Epithelial cell of proximal tubule (primary cell): ENCODE data around the gene NACA2. TPM values are rescaled to one million over a fixed set of nuclear protein-coding genes. Genes with fewer than 3 reads are reported as not detected.

ENCODE experiments used
- DNase-seq: peaks from one replicate; pipeline ENCODE4 v3.0.0-alpha.2; 2011; ENCODE audit warnings: low read depth
- H3K4me3 ChIP-seq: 2 replicates; pipeline ENCODE4 v1.5.1; 2011; ENCODE audit warnings: low read depth, mild to moderate bottlenecking, low read length
- CTCF ChIP-seq: conservative IDR thresholded peaks from 2 replicates; pipeline ENCODE4 v1.5.1; 2012; ENCODE audit warnings: low read depth, mild to moderate bottlenecking, low read length
- total RNA-seq: library from RNA; depleted of rRNA; stranded (reverse); fragments of >200 nt; gene quantifications from 2 replicates; pipeline ENCODE4 v1.2.3, GENCODE V29; 2015

The NACA2 gene
- total RNA-seq, 1 donor from 2014 or later, result not detected

GRCh38 chr17:61601297-61601696, 10.3 kb upstream of the NACA2 start:
- TF ChIP-seq CTCF, result no peak
- DNase-seq, result no peak
- H3K4me3 ChIP-seq, result no peak overlapping the region

GRCh38 chr17:61600621-61601020, 9.6 kb upstream of the NACA2 start:
- no peak for TF ChIP-seq CTCF
- DNase-seq, result no peak

DNA sequence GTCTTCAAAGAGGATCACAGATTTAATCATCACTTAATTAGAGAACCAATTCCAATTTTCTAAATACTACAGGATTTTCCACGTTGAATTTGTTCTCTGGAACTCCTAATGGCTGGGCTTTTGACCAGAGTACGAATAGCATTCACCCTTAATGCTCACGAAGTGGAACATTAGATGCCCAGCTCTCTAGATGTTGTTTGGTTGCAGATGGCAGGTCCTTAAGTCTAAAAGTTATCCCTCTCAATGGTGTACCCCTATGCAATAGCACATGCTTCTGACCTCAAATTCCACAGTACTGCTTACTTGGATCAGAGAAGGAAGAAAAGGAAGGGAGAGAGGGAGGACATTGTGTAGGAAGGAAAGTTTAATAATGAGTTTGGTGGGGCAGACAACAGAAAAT, 8.6 kb upstream of the NACA2 start:
- no peak overlapping the region for H3K4me3 ChIP-seq
- no peak for TF ChIP-seq CTCF

More at GRCh38 chr17:61600621-61601020, 9.6 kb upstream of the NACA2 start:
- H3K4me3 ChIP-seq, result no peak overlapping the region

GRCh38 chr17:61598014-61598413, 7.0 kb upstream of the NACA2 start:
- no peak for DNase-seq
- no peak overlapping the region for H3K4me3 ChIP-seq
- TF ChIP-seq CTCF, result no peak

More for the DNA sequence above, 8.6 kb upstream of the NACA2 start:
- no peak for DNase-seq

- DNase-seq, result no peak
- H3K4me3 ChIP-seq, result no peak overlapping the region
- TF ChIP-seq CTCF, result no peak
Measured at GRCh38 chr17:61597607-61598006, 6.6 kb upstream of the NACA2 start.

- no peak for TF ChIP-seq CTCF
- H3K4me3 ChIP-seq, result no peak overlapping the region
Measured at GRCh38 chr17:61595418-61596186, 4.6 kb upstream of the NACA2 start.

GRCh38 chr17:61594294-61594825, 3.3 kb upstream of the NACA2 start:
- no peak for TF ChIP-seq CTCF
- no peak overlapping the region for H3K4me3 ChIP-seq
- DNase-seq, result no peak

More at GRCh38 chr17:61595418-61596186, 4.6 kb upstream of the NACA2 start:
- no peak for DNase-seq
